ENCODE results near the gene CNP.
"Not testable (repeated sequence)": the region's sequence is repeated elsewhere in the genome, so short reads cannot be mapped to it uniquely, and the experiment has no call there.

CNP gene

DNA sequence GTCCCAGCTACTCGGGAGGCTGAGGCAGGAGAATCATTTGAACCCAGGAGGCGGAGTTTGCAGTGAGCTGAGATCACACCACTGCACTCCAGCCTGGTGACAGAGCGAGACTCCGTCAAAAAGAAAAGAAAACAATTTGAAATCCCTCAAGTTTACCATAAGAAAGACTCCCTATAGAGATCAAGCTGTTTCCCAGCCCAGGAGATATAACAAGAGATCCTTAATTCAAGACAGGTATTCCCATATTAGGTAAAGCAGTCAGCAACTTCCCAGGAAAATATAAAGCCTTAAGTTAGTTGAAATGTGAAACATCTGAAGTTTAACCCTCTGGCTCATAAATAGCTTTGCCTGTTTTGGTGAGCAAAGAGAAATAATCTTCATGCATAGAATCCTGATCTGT lies 45.8 kb downstream of the CNP start:
- H3K4me1 ChIP-seq (ENCODE audit: control insufficient read depth in 1 of 2, insufficient read depth in 2 of 2, low read length in 2 of 2), result peaks cover 14 to 38% of the 10 kb centered on the region in 2 donors

DNA sequence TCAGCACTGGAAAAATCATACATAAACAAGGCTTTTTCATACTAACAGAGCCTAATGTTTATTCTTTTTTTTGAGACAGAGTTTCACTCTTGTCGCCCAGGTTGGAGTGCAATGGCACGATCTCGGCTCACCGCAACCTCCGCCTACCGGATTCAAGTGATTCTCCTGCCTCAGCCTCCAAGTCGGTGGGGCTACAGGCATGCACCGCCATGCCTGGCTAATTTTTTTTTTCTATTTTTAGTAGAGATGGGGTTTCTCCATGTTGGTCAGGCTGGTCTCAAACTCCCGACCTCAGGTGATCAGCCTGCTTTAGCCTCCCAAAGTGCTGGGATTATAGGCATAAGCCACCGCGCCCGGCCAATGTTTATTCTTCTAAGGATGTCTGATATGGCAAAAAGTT lies 47.1 kb downstream of the CNP start:
- H3K36me3 ChIP-seq (ENCODE audit: control insufficient read depth in 1 of 2, insufficient read depth in 2 of 2, low read length in 2 of 2); H3K27ac ChIP-seq (ENCODE audit: low read length); H3K4me3 ChIP-seq (ENCODE audit: low read depth in 1 of 2, low read length in 2 of 2); H3K27me3 ChIP-seq (ENCODE audit: low read depth, low read length); H3K9me3 ChIP-seq (ENCODE audit: control insufficient read depth in 1 of 2, low read length in 2 of 2): not testable (repeated sequence)
- H3K4me1 ChIP-seq (ENCODE audit: control insufficient read depth in 1 of 2, insufficient read depth in 2 of 2, low read length in 2 of 2), result peaks cover 14 to 38% of the 10 kb centered on the region in 2 donors

More for the DNA sequence above, 45.8 kb downstream of the CNP start:
- H3K4me3 ChIP-seq (ENCODE audit: low read depth in 1 of 2, low read length in 2 of 2); H3K27me3 ChIP-seq (ENCODE audit: low read depth, low read length); H3K9me3 ChIP-seq (ENCODE audit: control insufficient read depth in 1 of 2, low read length in 2 of 2); H3K36me3 ChIP-seq (ENCODE audit: control insufficient read depth in 1 of 2, insufficient read depth in 2 of 2, low read length in 2 of 2); H3K27ac ChIP-seq (ENCODE audit: low read length): not testable (repeated sequence)

GRCh38 chr17:42016411-42016831 lies 49.8 kb downstream of the CNP start:
- Histone ChIP-seq H3K36me3 (ENCODE audit: control insufficient read depth in 1 of 2, insufficient read depth in 2 of 2, low read length in 2 of 2) (no peaks in the 10 kb centered on the region), H3K27me3 (ENCODE audit: low read depth, low read length) (no peaks in the 10 kb centered on the region), H3K4me3 (ENCODE audit: low read depth in 1 of 2, low read length in 2 of 2) (peak overlapping the region; percentile 82 to 99), H3K4me1 (ENCODE audit: control insufficient read depth in 1 of 2, insufficient read depth in 2 of 2, low read length in 2 of 2) (peaks cover 15 to 47% of the 10 kb centered on the region in 2 donors), H3K27ac (ENCODE audit: low read length) (peak overlapping the region; percentile 97), H3K9me3 (ENCODE audit: control insufficient read depth in 1 of 2, low read length in 2 of 2) (no peaks in the 10 kb centered on the region)

DNA sequence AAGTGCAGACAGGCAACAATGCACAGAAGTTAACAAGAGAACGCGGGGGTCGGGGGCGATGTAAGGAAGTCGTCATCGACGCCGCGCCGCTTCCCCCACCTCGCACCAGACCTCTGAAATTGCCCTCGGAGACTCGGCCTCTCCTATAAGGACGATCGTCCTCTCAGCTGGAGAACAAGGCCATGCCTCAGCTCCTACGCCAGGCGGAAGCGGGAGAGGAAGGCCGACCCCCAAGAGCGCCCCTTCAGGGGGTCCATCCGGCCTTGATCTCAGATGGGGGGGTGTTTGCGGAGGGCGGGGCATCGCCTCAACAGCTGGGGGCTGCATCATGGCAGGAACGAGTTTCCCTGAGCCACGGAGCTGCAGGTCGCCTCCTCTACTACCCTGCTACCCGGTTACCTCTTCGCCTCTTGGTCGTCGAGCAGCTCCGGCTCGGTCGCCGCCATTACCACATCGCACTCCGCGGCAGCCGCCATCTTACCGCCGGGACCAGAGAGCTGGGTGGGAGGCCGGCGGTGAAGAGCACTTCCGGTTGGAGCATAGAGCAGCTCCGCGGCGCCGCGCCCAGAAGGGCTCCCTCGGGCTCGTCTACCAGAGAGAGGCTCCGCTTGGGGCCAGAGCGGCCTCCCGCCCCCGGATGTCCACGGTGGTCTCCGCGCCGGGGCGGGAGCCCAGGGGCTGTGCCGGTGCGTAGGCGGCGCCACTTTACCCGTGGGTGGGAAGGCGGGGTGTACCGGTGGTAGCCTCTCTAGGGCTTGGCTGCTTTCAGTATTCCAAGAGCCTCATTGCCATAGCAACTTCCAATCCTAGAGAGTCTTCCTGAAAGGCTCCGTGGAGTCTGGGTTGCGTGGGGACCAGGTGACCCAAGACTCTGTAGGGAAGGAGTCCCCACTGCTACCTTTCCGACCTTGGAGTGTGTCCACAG lies 50.6 kb downstream of the CNP start, which contains the start of gene DNAJC7:
TSS of gene DNAJC7 (minus strand) at position 499 of the 925 bp plus-strand sequence. CDS start at position 476, 23 bp downstream.
- peak within 1 kb of the TSS; percentile 82 to 99 for H3K4me3 ChIP-seq (ENCODE audit: low read depth in 1 of 2, low read length in 2 of 2)
- H3K4me1 ChIP-seq (ENCODE audit: control insufficient read depth in 1 of 2, insufficient read depth in 2 of 2, low read length in 2 of 2), result peaks cover 14 to 48% of the 10 kb centered on the region in 2 donors
- no peaks in the 10 kb centered on the region for H3K27me3 ChIP-seq (ENCODE audit: low read depth, low read length)
- peak within 1 kb of the TSS; percentile 97 for H3K27ac ChIP-seq (ENCODE audit: low read length)
- peaks cover under 1 to 2% of the 10 kb centered on the region in 2 donors for H3K36me3 ChIP-seq (ENCODE audit: control insufficient read depth in 1 of 2, insufficient read depth in 2 of 2, low read length in 2 of 2)
- no peaks in the 10 kb centered on the region for H3K9me3 ChIP-seq (ENCODE audit: control insufficient read depth in 1 of 2, low read length in 2 of 2)

- H3K27ac ChIP-seq (ENCODE audit: low read length), result peak overlapping the region; percentile 97
- peak overlapping the region; percentile 82 to 99 for H3K4me3 ChIP-seq (ENCODE audit: low read depth in 1 of 2, low read length in 2 of 2)
- H3K36me3 ChIP-seq (ENCODE audit: control insufficient read depth in 1 of 2, insufficient read depth in 2 of 2, low read length in 2 of 2), result peaks cover 7% of the 10 kb centered on the region in 2 donors
- H3K9me3 ChIP-seq (ENCODE audit: control insufficient read depth in 1 of 2, low read length in 2 of 2), result no peaks in the 10 kb centered on the region
- H3K27me3 ChIP-seq (ENCODE audit: low read depth, low read length), result no peaks in the 10 kb centered on the region
- H3K4me1 ChIP-seq (ENCODE audit: control insufficient read depth in 1 of 2, insufficient read depth in 2 of 2, low read length in 2 of 2), result peaks cover 14 to 45% of the 10 kb centered on the region in 2 donors
These were observed 51.2 kb downstream of the CNP start for GRCh38 chr17:42017866-42018200.

DNA sequence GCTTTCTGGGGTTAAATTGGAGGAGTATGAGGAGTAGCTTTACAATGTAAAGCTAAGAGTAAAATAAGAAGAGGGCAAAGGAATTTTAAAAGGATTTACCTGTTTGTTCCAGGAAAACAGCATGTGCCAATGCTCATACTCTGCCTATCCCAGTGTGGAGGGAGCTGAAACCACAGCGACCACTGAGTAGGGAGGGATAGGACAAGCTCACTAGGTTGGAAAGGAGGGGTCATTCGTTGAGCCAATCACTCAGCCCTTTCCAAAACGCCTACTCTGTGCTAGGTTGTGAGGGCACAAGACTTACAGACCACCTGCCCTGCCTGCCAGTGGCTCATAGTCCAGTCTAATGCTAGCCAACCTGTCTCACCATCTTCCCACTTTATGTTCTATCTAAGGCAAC lies 51.7 kb downstream of the CNP start:
- peak overlapping the region; percentile 82 to 99 for H3K4me3 ChIP-seq (ENCODE audit: low read depth in 1 of 2, low read length in 2 of 2)

GRCh38 chr17:42018988-42019387 lies 52.4 kb downstream of the CNP start:
- Histone ChIP-seq H3K9me3 (ENCODE audit: control insufficient read depth in 1 of 2, low read length in 2 of 2) (no peaks in the 10 kb centered on the region), H3K36me3 (ENCODE audit: control insufficient read depth in 1 of 2, insufficient read depth in 2 of 2, low read length in 2 of 2) (peaks cover 17 to 18% of the 10 kb centered on the region in 2 donors), H3K4me1 (ENCODE audit: control insufficient read depth in 1 of 2, insufficient read depth in 2 of 2, low read length in 2 of 2) (peaks cover 14 to 35% of the 10 kb centered on the region in 2 donors), H3K27me3 (ENCODE audit: low read depth, low read length) (no peaks in the 10 kb centered on the region), H3K4me3 (ENCODE audit: low read depth in 1 of 2, low read length in 2 of 2) (no peak overlapping the region), H3K27ac (ENCODE audit: low read length) (no peak overlapping the region)

More for the DNA sequence above, 51.7 kb downstream of the CNP start:
- Histone ChIP-seq H3K27me3 (ENCODE audit: low read depth, low read length) (no peaks in the 10 kb centered on the region), H3K9me3 (ENCODE audit: control insufficient read depth in 1 of 2, low read length in 2 of 2) (no peaks in the 10 kb centered on the region), H3K4me1 (ENCODE audit: control insufficient read depth in 1 of 2, insufficient read depth in 2 of 2, low read length in 2 of 2) (peaks cover 14 to 40% of the 10 kb centered on the region in 2 donors), H3K27ac (ENCODE audit: low read length) (peak overlapping the region; percentile 97), H3K36me3 (ENCODE audit: control insufficient read depth in 1 of 2, insufficient read depth in 2 of 2, low read length in 2 of 2) (peaks cover 10 to 12% of the 10 kb centered on the region in 2 donors)

DNA sequence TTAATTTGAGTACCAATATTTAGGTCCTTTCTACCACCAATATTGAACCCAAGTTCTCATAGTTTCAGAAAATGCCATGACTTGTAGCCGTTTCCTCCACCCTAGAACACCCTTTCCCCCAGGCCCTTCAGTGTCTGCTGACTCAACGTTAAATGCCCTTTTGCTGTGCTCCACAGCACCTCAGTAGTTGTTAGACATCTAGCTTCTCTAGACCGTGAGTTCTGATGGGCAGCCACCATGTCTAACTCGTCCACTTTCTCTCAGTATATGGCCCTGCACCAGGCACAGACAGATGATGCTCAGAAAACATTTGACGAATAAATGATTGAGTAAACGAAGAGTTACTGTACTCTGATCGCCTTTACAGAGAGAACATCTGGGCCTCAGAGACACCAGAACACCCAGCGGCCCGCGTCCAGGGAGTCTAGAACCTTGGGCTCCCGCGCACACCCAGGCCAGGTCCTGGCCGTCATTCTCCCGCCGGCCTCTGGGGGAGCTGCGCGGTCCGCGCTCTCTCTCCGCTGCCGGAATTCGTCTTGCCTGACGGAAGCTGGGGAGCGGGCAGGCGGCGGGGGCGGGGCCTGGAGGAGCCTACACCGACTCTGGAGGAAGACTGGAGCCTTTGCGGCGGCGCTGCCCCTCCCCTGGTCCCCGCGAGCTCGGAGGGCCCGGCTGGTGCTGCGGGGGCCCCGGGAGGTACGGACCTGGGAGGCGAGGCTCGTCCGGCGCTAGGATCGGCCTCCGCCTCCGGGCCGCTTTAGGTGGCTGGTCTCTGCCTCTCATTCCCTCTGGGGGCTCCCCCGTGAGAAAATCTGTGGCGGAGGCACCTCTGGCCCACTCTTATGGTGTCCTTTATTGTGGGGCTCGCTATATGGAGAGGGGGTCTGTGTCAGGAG lies 53.2 kb downstream of the CNP start, which contains the start of gene NKIRAS2:
TSS of gene NKIRAS2 (plus strand) at position 582 of the 896 bp plus-strand sequence. CDS start 1,488 bp downstream, outside the sequence.
- H3K27ac ChIP-seq (ENCODE audit: low read length), result peak within 1 kb of the TSS; percentile 92
- no peaks in the 10 kb centered on the region for H3K9me3 ChIP-seq (ENCODE audit: control insufficient read depth in 1 of 2, low read length in 2 of 2)
- peaks cover 14 to 38% of the 10 kb centered on the region in 2 donors for H3K4me1 ChIP-seq (ENCODE audit: control insufficient read depth in 1 of 2, insufficient read depth in 2 of 2, low read length in 2 of 2)
- H3K4me3 ChIP-seq (ENCODE audit: low read depth in 1 of 2, low read length in 2 of 2), result peak within 1 kb of the TSS; percentile 89 to 94
- peaks cover 19 to 24% of the 10 kb centered on the region in 2 donors for H3K36me3 ChIP-seq (ENCODE audit: control insufficient read depth in 1 of 2, insufficient read depth in 2 of 2, low read length in 2 of 2)
- H3K27me3 ChIP-seq (ENCODE audit: low read depth, low read length), result no peaks in the 10 kb centered on the region

DNA sequence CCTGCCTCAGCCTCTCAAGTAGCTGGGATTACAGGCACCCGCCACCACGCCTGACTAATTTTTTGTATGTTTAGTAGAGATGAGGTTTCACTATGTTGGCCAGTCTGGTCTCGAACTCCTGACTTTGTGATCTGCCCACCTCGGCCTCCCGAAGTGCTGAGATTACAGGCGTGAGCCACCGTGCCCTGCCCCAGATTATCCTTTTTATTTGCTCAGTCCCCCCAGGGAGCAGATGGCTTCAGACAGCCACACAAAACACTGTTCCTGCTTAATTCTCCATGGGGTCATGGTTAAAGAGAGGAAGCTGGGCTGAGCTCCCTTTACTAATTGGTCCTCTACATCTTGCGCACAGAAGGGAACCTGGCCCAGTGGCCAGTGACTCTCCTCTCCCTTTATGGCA lies 54.2 kb downstream of the CNP start:
- H3K9me3 ChIP-seq (ENCODE audit: control insufficient read depth in 1 of 2, low read length in 2 of 2); H3K27me3 ChIP-seq (ENCODE audit: low read depth, low read length); H3K27ac ChIP-seq (ENCODE audit: low read length): not testable (repeated sequence)
- Histone ChIP-seq H3K36me3 (ENCODE audit: control insufficient read depth in 1 of 2, insufficient read depth in 2 of 2, low read length in 2 of 2) (peaks cover 19 to 24% of the 10 kb centered on the region in 2 donors), H3K4me3 (ENCODE audit: low read depth in 1 of 2, low read length in 2 of 2) (peak overlapping the region; percentile 89 to 94), H3K4me1 (ENCODE audit: control insufficient read depth in 1 of 2, insufficient read depth in 2 of 2, low read length in 2 of 2) (peaks cover 13 to 34% of the 10 kb centered on the region in 2 donors)

DNA sequence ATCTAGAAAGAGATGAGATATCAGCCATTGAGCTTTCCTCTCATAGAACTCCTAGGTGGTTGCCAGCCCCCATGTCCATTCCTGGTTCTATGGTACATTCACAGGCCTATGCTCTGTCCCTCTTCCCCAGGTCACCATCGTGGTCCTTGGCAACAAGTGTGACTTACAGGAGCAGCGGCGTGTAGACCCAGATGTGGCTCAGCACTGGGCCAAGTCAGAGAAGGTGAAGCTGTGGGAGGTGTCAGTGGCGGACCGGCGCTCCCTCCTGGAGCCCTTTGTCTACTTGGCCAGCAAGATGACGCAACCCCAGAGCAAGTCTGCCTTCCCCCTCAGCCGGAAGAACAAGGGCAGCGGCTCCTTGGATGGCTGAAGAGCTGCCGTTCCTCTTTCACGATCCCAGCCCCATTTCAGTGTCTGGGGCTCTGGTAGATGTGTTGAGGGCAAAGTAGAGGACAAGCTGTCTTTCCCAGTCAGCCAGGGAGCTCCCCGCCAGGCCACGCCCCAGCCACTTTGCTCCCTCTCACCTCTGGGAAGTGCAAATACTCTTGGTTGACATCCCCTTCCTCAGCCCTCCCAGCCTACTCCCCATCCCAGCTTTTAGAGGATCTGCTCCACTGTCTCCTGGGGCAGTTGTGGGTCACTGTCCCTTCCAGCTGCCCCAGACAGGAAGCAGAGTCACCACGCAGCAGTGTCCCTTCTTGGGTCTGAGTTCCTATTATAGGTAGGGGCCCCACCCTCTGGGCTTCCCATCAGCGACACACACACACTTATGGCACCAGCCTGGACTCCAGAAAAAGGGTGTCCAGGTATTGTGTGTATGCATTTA lies 57.1 kb downstream of the CNP start:
- no peaks in the 10 kb centered on the region for H3K9me3 ChIP-seq (ENCODE audit: control insufficient read depth in 1 of 2, low read length in 2 of 2)
- H3K27ac ChIP-seq (ENCODE audit: low read length), result peak overlapping the region; percentile 14
- no peak overlapping the region for H3K4me3 ChIP-seq (ENCODE audit: low read depth in 1 of 2, low read length in 2 of 2)
- peaks cover 7 to 28% of the 10 kb centered on the region in 2 donors for H3K4me1 ChIP-seq (ENCODE audit: control insufficient read depth in 1 of 2, insufficient read depth in 2 of 2, low read length in 2 of 2)
- H3K36me3 ChIP-seq (ENCODE audit: control insufficient read depth in 1 of 2, insufficient read depth in 2 of 2, low read length in 2 of 2), result peaks cover 19 to 24% of the 10 kb centered on the region in 2 donors
- H3K27me3 ChIP-seq (ENCODE audit: low read depth, low read length), result no peaks in the 10 kb centered on the region

Data from muscle layer of duodenum (tissue), 2 donors.